ENCODE results near the gene AKAP6.

AKAP6 gene

GRCh38 chr14:32625211-32625610, 296.1 kb downstream of the AKAP6 start:
- DNase-seq (ENCODE audit: low spot score): no peak

DNA sequence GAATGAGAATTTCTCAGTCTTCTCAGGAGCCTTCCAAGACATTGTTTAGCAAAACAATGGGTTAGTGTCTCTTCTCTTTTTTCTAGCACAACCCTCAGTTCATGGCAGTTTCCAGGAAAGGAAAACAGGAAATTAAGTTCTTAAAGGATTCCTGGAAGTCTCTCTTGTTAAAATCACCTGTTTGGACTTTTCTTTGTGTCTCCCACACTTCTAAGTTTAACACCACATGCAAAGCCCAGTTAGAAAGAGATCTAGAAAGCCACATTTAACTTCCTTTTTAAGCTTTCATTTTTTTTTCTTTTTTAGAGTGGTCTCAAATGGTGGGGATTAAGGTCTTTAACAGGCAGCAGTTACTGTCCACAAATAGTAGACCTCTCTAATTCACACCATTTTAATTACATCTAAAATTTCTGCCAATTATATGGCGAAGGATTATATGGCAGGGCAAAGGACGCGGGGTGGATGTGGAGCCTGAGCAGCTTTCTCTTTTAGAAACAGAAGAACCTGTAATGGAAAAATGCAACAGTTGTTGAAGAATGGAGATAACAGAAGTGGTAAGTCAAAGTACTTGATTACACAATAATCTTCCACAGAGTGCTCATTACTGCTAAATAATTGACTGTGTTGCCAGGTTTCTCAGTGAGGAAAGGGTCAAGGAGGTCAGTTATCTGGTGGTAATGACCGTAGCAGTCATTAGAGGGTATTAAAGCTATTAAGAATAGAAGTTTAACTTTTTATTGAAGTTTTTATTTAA, 298.6 kb downstream of the AKAP6 start:
- no peak for DNase-seq (ENCODE audit: low spot score)

DNA sequence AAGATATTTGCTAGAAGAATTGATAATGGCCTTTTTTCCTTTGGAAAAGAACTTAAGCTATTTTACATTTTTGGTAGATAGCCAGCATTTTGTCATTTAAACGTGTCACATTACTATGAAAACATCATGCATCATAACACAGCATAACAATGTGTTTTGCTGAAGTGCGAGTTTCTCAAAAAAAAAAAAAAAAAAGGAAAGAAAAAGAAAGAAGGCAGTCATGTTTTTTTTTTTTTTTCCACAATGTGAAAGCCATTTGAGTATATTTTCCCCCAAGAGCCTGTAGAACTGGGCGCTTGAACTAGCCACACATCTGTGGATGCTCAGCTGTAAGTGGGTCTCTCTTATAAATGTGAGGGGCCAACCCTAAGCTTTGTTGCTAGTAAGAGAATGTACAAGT, 300.1 kb downstream of the AKAP6 start:
- no peak for DNase-seq (ENCODE audit: low spot score)

DNA sequence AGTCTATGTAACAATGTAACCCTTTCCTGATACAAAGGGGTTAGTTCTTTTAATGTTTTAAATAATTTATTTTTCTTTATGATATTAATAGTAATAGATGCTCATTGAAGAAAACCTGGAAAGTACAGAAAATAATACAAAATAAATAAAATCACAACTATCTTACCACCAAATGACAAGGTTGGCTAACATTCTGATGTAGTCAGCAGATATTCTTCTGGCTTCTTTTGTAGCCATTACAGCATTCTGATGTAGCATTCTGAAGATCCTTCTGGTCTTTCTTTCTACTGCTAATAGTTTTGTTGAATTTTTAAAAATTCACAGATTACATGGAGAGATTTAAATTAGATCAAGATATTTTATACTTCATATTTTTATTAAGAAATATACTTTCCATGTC, 301.6 kb downstream of the AKAP6 start:
- DNase-seq (ENCODE audit: low spot score): no peak

DNA sequence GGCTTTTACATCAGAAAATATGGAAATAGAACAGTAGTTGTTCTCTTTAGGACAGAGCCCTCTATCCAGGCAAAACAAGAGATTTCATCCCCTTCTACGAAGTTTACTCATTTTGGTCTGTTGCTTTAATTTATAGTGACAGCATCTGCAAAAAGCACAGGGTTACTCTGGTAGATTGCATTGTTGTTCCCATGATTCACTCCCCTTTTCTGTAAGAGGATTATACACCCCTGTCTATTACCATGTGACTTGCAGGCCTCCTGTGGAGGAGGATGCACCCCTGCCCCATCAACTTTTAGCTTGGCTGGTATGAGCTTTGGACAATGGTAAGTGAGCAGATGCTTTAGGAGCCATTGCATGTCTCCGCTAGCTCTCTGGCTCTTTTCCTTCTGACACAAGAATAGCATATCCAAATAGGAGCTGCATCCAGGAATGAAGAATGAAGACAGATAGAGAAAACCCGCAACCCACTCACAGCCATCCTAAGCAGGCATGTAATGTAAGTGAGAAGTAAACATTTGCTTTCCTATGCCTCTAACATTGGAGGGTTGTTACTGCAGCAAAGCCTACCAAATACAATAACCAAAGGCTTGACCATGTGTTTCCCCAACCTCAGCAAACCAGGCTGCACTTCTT, 304.2 kb downstream of the AKAP6 start:
- DNase-seq (ENCODE audit: low spot score): no peak

DNA sequence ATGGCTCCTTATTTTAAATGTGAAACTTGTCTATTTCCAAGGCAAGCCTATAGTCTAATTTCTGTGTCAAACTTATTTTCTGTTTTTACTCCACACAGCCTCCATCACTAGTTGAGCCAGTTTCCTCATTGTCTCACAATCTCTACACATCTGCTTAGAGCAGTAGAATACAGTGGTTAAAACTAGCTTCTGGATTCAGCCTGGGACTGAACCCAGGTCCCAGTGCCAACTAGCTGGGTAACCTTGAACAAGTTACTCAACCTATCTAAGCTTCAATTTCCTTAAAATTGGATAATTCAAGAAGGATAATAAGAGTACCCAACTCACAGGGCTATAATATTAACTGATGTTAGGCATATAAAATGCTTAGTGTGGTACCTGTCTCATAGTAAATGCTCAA, 304.8 kb downstream of the AKAP6 start:
- no peak for DNase-seq (ENCODE audit: low spot score)

DNA sequence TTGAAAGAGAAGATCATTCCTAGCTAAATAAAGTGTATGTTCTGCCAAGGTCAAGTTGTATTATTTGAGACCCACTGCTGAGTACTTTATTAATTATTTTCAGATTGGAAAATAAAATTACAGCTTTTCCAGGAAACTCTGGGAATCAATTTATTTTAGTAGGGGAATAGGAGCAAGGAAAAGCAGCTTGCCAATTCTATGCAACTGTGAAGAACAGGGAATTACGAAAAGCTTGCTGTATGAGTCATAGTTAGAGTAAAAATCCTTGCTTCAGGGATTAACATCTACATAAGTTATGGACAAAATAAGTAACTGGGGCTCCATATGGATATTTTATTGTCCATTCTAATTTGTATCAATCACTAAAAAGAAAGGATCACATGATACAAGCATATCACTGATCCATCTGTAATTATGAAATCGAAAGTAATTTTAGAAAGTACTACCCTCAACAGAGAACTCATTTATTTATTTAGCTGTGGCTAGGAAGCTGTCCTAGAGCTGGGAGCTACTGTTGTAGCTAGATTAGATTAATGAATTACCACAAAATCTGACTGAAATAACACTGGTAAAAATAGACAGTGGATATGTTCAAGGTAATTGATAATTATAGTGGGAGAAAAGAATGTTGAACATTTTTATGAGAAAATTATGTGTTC, 306.1 kb downstream of the AKAP6 start:
- peak; percentile 42 for DNase-seq (ENCODE audit: low spot score)

DNA sequence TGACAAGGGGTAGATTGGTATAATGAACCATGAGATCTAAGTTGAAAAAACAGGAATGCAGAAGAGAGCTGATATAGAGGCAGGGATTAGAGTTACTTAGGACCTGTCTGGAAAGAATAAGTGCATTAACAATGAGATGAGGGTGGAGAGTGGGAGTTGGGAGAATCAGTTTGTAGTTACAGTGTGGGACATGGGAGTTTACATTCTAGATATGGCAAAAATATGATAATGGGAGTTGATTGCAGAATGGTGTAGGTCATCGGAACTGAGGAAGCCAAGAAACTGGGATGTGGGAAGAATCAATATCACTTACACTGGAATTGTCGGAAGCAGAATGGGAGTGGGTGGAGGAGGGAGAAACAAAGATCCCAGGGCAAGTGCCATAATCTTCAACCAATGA, 308.5 kb downstream of the AKAP6 start:
- no peak for DNase-seq (ENCODE audit: low spot score)

GRCh38 chr14:32639208-32639607, 310.1 kb downstream of the AKAP6 start:
- DNase-seq (ENCODE audit: low spot score): no peak

DNA sequence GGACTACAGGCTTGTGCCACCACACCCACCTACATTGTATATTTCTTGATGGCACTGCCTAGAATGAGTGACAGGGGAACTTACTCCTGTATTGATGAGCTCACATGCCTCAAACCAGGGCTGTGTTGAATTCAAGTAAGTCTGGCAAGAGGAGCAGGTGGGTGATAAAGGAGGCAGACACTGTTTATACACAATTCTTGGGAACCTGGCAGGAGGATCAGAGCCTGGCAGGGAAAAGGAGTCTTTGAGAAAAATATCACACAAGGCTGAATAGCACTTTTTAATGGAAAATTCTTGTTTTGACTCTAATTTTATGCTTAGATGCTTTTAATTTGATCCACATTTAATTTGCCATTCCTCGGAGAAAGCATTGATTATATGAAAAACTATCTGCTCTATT, 316.5 kb downstream of the AKAP6 start:
- DNase-seq (ENCODE audit: low spot score): no peak

GRCh38 chr14:32648434-32648833, 319.3 kb downstream of the AKAP6 start:
- no peak for DNase-seq (ENCODE audit: low spot score)

DNA sequence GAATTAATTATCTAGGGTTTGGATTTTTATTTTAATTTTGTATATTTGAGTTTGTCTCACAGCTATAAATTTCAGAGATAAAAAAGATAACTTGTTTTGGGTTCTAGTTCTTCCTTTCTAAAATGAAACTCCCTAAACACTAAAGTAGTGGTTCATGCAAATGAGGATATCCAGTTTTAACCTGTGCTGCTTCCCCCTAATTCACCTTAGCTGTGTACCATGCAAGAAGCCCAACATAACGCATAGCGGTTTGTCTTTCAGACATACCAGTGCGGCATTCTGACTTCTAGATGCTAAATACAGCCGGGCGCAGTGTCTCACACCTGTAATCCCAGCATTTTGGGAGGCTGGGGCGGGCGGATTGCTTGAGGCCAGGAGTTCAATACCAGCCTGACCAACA, 320.9 kb downstream of the AKAP6 start:
- no peak for DNase-seq (ENCODE audit: low spot score)

- no peak for DNase-seq (ENCODE audit: low spot score)
Observed at GRCh38 chr14:32650665-32651064, 321.6 kb downstream of the AKAP6 start.

DNA sequence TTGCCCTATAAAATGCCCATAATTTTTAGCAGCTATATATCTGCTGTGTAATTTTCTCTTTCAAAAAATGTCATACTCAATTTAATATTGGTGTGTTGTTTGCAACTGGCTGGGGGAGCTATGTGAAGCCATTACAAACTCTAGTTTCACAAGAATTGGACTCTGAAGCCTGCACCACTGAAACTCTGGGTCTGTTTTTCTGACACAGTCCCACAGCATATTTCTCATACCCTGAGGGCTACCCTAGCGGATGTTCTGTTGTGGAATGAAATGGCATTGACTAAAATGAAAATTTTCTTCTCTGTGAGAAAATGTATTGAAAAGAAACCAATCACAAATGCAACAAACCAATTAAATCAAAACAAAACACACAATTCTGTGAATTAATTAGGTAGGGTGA, 325.0 kb downstream of the AKAP6 start:
- no peak for DNase-seq (ENCODE audit: low spot score)

- no peak for DNase-seq (ENCODE audit: low spot score)
Observed at GRCh38 chr14:32656601-32657000, 327.5 kb downstream of the AKAP6 start.

GRCh38 chr14:32657081-32657480, 328.0 kb downstream of the AKAP6 start:
- peak; percentile 44 for DNase-seq (ENCODE audit: low spot score)

- DNase-seq (ENCODE audit: low spot score): no peak
Observed at GRCh38 chr14:32661216-32661615, 332.1 kb downstream of the AKAP6 start.

DNA sequence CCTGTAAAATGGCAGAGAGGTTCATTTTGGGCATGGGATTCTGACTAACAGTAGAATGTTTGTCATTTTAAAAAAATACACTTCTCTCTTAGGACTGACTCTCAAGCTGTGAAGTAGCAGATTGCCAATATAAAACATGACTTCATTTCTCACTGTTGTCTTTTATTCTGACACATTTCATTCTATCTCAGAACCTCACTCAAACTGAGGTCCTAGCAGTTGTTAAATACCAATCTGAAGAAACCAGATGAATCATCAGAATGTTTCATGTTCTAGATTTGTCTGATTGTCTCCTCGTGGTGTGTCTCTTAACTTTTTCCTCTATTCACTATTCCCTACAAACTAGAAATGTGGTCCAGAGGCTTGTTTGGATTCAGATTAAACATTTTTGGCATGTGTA, 333.1 kb downstream of the AKAP6 start:
- DNase-seq (ENCODE audit: low spot score): peak; percentile 34

DNA sequence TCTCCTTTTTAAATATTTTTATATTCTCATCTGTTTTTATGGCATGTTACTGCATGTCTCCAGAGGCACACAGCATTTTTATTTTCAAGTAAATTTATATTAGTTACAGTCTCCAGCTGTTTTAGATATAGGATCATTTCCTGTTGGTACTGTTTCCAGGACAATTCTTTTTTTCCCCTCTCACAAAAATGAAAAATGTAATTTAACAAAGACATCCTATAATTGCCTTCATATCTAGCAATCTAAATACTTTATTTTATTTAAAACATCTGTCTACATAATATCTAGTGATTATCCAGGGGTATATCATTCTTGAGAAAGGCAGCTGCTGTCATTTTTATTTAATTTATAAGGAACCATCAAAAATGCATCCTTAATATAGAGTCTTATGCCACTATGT, 337.2 kb downstream of the AKAP6 start:
- no peak for DNase-seq (ENCODE audit: low spot score)

GRCh38 chr14:32667287-32667686, 338.2 kb downstream of the AKAP6 start:
- no peak for DNase-seq (ENCODE audit: low spot score)

DNA sequence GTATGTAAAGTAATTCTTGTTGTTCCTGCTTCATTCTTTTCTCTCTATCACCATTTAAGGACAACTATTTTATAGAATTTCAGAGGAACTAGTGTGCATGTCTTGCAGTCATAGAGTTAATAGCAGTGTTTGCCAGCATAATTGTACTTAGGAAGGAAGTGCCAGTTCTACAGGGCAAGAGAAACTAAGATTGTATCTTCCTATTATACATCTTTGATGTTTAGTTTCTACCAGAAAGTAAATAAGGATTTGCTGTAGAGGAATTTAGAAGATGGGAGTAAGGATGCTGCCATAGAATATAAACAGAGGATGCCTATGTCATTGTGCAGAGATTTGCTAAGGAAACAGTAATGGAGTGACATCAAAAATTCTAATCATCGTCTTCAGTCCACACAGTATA, 338.7 kb downstream of the AKAP6 start:
- DNase-seq (ENCODE audit: low spot score): no peak

GRCh38 chr14:32669391-32669790, 340.3 kb downstream of the AKAP6 start:
- peak; percentile 26 for DNase-seq (ENCODE audit: low spot score)

DNA sequence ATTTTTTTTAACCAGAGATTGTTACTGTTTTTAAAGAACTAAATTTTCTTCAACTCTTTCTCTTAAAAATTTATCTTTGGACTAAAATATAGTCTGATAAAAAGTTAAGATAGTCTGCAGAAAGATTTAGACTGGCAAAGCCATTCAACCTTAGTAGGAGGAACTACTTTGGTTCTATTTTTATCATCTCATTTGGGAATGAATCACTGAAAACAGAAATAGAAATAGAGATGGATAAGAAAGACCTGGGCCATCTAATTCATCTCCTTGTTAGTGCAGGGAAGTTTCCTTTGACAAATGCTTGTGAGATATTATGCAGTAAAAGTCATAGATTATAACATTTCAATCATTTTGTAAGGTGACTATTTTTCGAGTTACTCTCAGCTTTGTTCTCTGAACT, 346.3 kb downstream of the AKAP6 start:
- no peak for DNase-seq (ENCODE audit: low spot score)

All from kidney tubule cell (primary cell).